GM23338 (cell line): ENCODE results near the gene PCDHGA11. TPM values are rescaled to one million over a fixed set of nuclear protein-coding genes. Genes with fewer than 3 reads are reported as not detected.
A peak's percentile ranks its signal among the peaks of the same experiment; 100 is the strongest.

ENCODE experiments used
- ATAC-seq: fragments of 200-7000 bp; cut with Tn5 transposase; 3 replicates; pipeline ENCODE4 v1.9.1; 2020
- DNase-seq: peaks from one replicate; pipeline ENCODE4 v3.0.0-alpha.2; 2015; ENCODE audit warnings: low spot score
- H2AFZ ChIP-seq: fragments of 200-600 bp; sonication (generic); 2 replicates; pipeline ENCODE4 v1.8.0; 2016; ENCODE audit warnings: antibody characterized with exemption, mild to moderate bottlenecking, moderate library complexity
- H3F3A ChIP-seq: fragments of 200-600 bp; sonication (generic); replicated peaks from 2 replicates; pipeline ENCODE4 v1.8.0; 2017; ENCODE audit warnings: antibody characterized with exemption, mixed run types, low read depth
- H3K27ac ChIP-seq: fragments of 200-600 bp; sonication (generic); 2 replicates; pipeline ENCODE4 v1.6.1; 2016; ENCODE audit warnings: low read depth
- H3K27me3 ChIP-seq: fragments of 200-600 bp; sonication (generic); 2 replicates; pipeline ENCODE4 v1.8.0; 2016; ENCODE audit warnings: mild to moderate bottlenecking, mixed run types, moderate library complexity; ENCODE audit not compliant: insufficient read depth
- H3K36me3 ChIP-seq: fragments of 200-600 bp; sonication (generic); 2 replicates; pipeline ENCODE4 v1.8.0; 2016; ENCODE audit warnings: mild to moderate bottlenecking; ENCODE audit not compliant: insufficient read depth
- H3K4me1 ChIP-seq: fragments of 200-600 bp; sonication (generic); 2 replicates; pipeline ENCODE4 v1.8.0; 2016; ENCODE audit warnings: mild to moderate bottlenecking, moderate library complexity; ENCODE audit not compliant: insufficient read depth
- H3K4me2 ChIP-seq: fragments of 200-600 bp; sonication (generic); 2 replicates; pipeline ENCODE4 v1.7.1; 2017; ENCODE audit warnings: mixed run types
- H3K4me3 ChIP-seq: fragments of 200-600 bp; sonication (generic); 2 replicates; pipeline ENCODE4 v1.6.1; 2016; ENCODE audit warnings: mixed run types
- H3K79me2 ChIP-seq: fragments of 200-600 bp; sonication (generic); replicated peaks from 2 replicates; pipeline ENCODE4 v1.8.0; 2017; ENCODE audit warnings: mild to moderate bottlenecking; ENCODE audit not compliant: insufficient read depth
- H3K9me2 ChIP-seq: fragments of 200-600 bp; sonication (generic); 2 replicates; pipeline ENCODE4 v1.8.0; 2017; ENCODE audit not compliant: insufficient read depth
- H4K20me1 ChIP-seq: fragments of 200-600 bp; sonication (generic); replicated peaks from 2 replicates; pipeline ENCODE4 v1.8.0; 2017; ENCODE audit warnings: mild to moderate bottlenecking; ENCODE audit not compliant: insufficient read depth
- H3K27ac Mint-ChIP-seq: 2 replicates; pipeline ENCODE4 v1.8.0; 2020; ENCODE audit warnings: inconsistent platforms, mild to moderate bottlenecking, moderate library complexity, mixed read lengths
- H3K27me3 Mint-ChIP-seq: 3 replicates; pipeline ENCODE4 v1.8.0; 2022; ENCODE audit warnings: low read depth, mild to moderate bottlenecking, moderate library complexity, mixed read lengths, inconsistent platforms; ENCODE audit not compliant: insufficient read depth, poor library complexity
- H3K36me3 Mint-ChIP-seq: 3 replicates; pipeline ENCODE4 v1.8.0; 2021; ENCODE audit warnings: low read depth, mild to moderate bottlenecking, inconsistent platforms, moderate library complexity, mixed read lengths
- H3K4me1 Mint-ChIP-seq: 3 replicates; pipeline ENCODE4 v1.8.0; 2020; ENCODE audit warnings: mild to moderate bottlenecking, inconsistent platforms, mixed read lengths
- H3K4me3 Mint-ChIP-seq: 3 replicates; pipeline ENCODE4 v1.8.0; 2021; ENCODE audit warnings: moderate library complexity, mild to moderate bottlenecking, inconsistent platforms, mixed read lengths
- H3K9me3 Mint-ChIP-seq: 3 replicates; pipeline ENCODE4 v1.8.0; 2020; ENCODE audit warnings: moderate library complexity, mild to moderate bottlenecking, inconsistent platforms, mixed read lengths
- CREB1 ChIP-seq: fragments of 250-450 bp; sonication (Bioruptor Pico); IDR thresholded peaks from 2 replicates; pipeline ENCODE4 v1.5.0; 2020; ENCODE audit warnings: low read depth, mild to moderate bottlenecking, moderate library complexity
- CTCF ChIP-seq, 2 experiments: fragments of 200-600 bp in 1 of 2; sonication (generic) in 1 of 2; conservative IDR thresholded peaks; 2 replicates each; pipeline versions ENCODE4 v1.5.1 to v1.6.1; 2016 to 2017; ENCODE audit warnings: antibody characterized with exemption in 2 of 2, low read depth in 2 of 2, mild to moderate bottlenecking in 2 of 2, moderate library complexity in 1 of 2
- ETS1 ChIP-seq: IDR thresholded peaks from 2 replicates; pipeline ENCODE4 v1.6.1; 2016; ENCODE audit warnings: antibody characterized with exemption
- JUNB ChIP-seq: IDR thresholded peaks from one replicate; pipeline ENCODE4 v1.6.1; 2016; ENCODE audit warnings: antibody characterized with exemption; ENCODE audit not compliant: unreplicated experiment
- NANOG ChIP-seq: IDR thresholded peaks from 2 replicates; pipeline ENCODE4 v1.6.1; 2016; ENCODE audit warnings: antibody characterized with exemption, borderline replicate concordance
- ZNF331 ChIP-seq: fragments of 250-450 bp; sonication (Bioruptor Pico); IDR thresholded peaks from 2 replicates; pipeline ENCODE4 v1.5.0; 2020; ENCODE audit warnings: low read depth, mild to moderate bottlenecking, moderate library complexity
- ZNF462 ChIP-seq: fragments of 250-450 bp; sonication (Bioruptor Pico); IDR thresholded peaks from 2 replicates; pipeline ENCODE4 v1.5.0; 2020; ENCODE audit warnings: mild to moderate bottlenecking, moderate library complexity
- polyA plus RNA-seq: library from polyadenylated mRNA; unstranded; fragments of >200 nt; fragmentation: Nextera tagmentation; extraction: Ambion mirVana; gene quantifications from 2 replicates; pipeline ENCODE4 v1.2.1, GENCODE V29; 2016
- total RNA-seq: library from RNA; depleted of rRNA; stranded (reverse); fragments of >200 nt; shearing (Covaris generic); gene quantifications from 2 replicates; pipeline ENCODE4 v1.2.3, GENCODE V29; 2014

The PCDHGA11 gene
- total and polyA plus RNA-seq, 2 experiments from 2014 or later, result 3.0 to 10.7 TPM

GRCh38 chr5:141430332-141431113, 9.7 kb downstream of the PCDHGA11 start, which contains the start of gene PCDHGA12:
TSS of gene PCDHGA12 (plus strand) at chr5:141430507. CDS start at chr5:141430760, 253 bp downstream.
- no peaks in the 10 kb centered on the region for H3K4me1 ChIP-seq
- Mint-ChIP-seq H3K4me3 (no peak within 1 kb of the TSS), H3K36me3 (peaks cover 76% of the 10 kb centered on the region), H3K9me3 (peaks cover 82% of the 10 kb centered on the region), H3K27me3 (peaks cover 8% of the 10 kb centered on the region), H3K4me1 (no peaks in the 10 kb centered on the region; the same call in 2 of the 3 replicates), H3K27ac (no peak within 1 kb of the TSS)
- no peaks in the 10 kb centered on the region for H3F3A ChIP-seq
- ATAC-seq (no peak), DNase-seq (peak; percentile 42)
- no peak within 1 kb of the TSS for H3K4me3 ChIP-seq
- H4K20me1 ChIP-seq, result no peaks in the 10 kb centered on the region
- TF ChIP-seq ETS1 (no peak), CREB1 (CRISPR knock-in tag) (no peak), CTCF (conservative IDR thresholded peaks at IDR 0.05; ENCODE audit: low read depth in 2 of 2) (peak; percentile 34 to 44; a peak in 3 of 4 replicates), NANOG (no peak), JUNB (no peak), ZNF331 (CRISPR knock-in tag) (no peak), ZNF462 (no peak)
- H3K4me2 ChIP-seq, result no peak within 1 kb of the TSS
- H3K79me2 ChIP-seq, result no peaks in the 10 kb centered on the region
- no peaks in the 10 kb centered on the region for H3K9me2 ChIP-seq
- H2AFZ ChIP-seq, result no peak within 1 kb of the TSS
- H3K27ac ChIP-seq, result no peak within 1 kb of the TSS
- peaks cover 8% of the 10 kb centered on the region; the same call in 1 of the 2 replicates for H3K36me3 ChIP-seq
- H3K27me3 ChIP-seq, result no peaks in the 10 kb centered on the region
